Neural cell (in vitro differentiated cells): ENCODE results near the gene SNTA1. TPM values are rescaled to one million over a fixed set of nuclear protein-coding genes. Genes with fewer than 3 reads are reported as not detected.

Source experiments
- H2AFZ ChIP-seq: fragments of 200-600, 300-800 bp; sonication (generic), shearing (Covaris generic); 2 replicates; pipeline ENCODE4 v1.6.0; 2014; ENCODE audit warnings: low read depth, mild to moderate bottlenecking, antibody characterized with exemption, low read length, moderate library complexity
- H3F3A ChIP-seq: fragments of 200-600 bp; shearing (Covaris generic); 2 replicates; pipeline ENCODE4 v1.6.1; 2016; ENCODE audit warnings: mild to moderate bottlenecking, moderate library complexity, mixed read lengths, antibody characterized with exemption, low read length; ENCODE audit not compliant: insufficient read depth, poor library complexity, severe bottlenecking
- H3K27ac ChIP-seq: fragments of 200-600, 300-800 bp; sonication (generic), shearing (Covaris generic); 2 replicates; pipeline ENCODE4 v1.5.1; 2014; ENCODE audit warnings: mild to moderate bottlenecking, low read length, moderate library complexity
- H3K27me3 ChIP-seq: fragments of 300-800, 200-600 bp; sonication (generic), shearing (Covaris generic); 2 replicates; pipeline ENCODE4 v1.6.0; 2014; ENCODE audit warnings: mild to moderate bottlenecking, low read depth, low read length, moderate library complexity; ENCODE audit not compliant: insufficient read depth
- H3K36me3 ChIP-seq: fragments of 300-800, 200-600 bp; sonication (generic), shearing (Covaris generic); 2 replicates; pipeline ENCODE4 v1.5.1; 2014; ENCODE audit warnings: mild to moderate bottlenecking, antibody characterized with exemption, low read length, moderate library complexity; ENCODE audit not compliant: insufficient read depth
- H3K4me2 ChIP-seq: fragments of 300-800, 200-600 bp; sonication (generic), shearing (Covaris generic); 2 replicates; pipeline ENCODE4 v1.6.0; 2014; ENCODE audit warnings: mild to moderate bottlenecking, low read length
- H3K4me3 ChIP-seq: fragments of 300-800, 200-600 bp; sonication (generic), shearing (Covaris generic); 2 replicates; pipeline ENCODE4 v1.5.1; 2014; ENCODE audit warnings: mild to moderate bottlenecking, low read length, moderate library complexity
- H3K79me2 ChIP-seq: fragments of 200-600 bp; shearing (Covaris generic); replicated peaks from 2 replicates; pipeline ENCODE4 v1.6.0; 2014; ENCODE audit warnings: mild to moderate bottlenecking, low read length, moderate library complexity; ENCODE audit not compliant: insufficient read depth
- H3K9ac ChIP-seq: fragments of 300-800, 200-600 bp; sonication (generic), shearing (Covaris generic); 2 replicates; pipeline ENCODE4 v1.6.1; 2016; ENCODE audit warnings: mild to moderate bottlenecking, low read length, mixed read lengths
- H3K9me2 ChIP-seq: fragments of 200-600 bp; shearing (Covaris generic); 2 replicates; pipeline ENCODE4 v1.6.1; 2016; ENCODE audit warnings: mild to moderate bottlenecking, low read length, mixed read lengths; ENCODE audit not compliant: insufficient read depth
- H3K9me3 ChIP-seq: fragments of 200-600, 300-800 bp; sonication (generic), shearing (Covaris generic); 2 replicates; pipeline ENCODE4 v1.6.1; 2016; ENCODE audit warnings: mild to moderate bottlenecking, mixed run types, low read length, moderate library complexity, mixed read lengths
- H4K20me1 ChIP-seq: fragments of 200-600 bp; shearing (Covaris generic); 2 replicates; pipeline ENCODE4 v1.6.1; 2016; ENCODE audit warnings: mild to moderate bottlenecking, mixed run types; ENCODE audit not compliant: insufficient read depth
- CTCF ChIP-seq: fragments of 450-650 bp; IDR thresholded peaks from 2 replicates; pipeline ENCODE4 v1.5.1; 2014; ENCODE audit warnings: antibody characterized with exemption, mild to moderate bottlenecking, moderate library complexity; ENCODE audit not compliant: poor library complexity, severe bottlenecking
- EP300 ChIP-seq: fragments of 450-650 bp; conservative IDR thresholded peaks from 2 replicates; pipeline ENCODE4 v1.6.1; 2014; ENCODE audit warnings: antibody characterized with exemption, mild to moderate bottlenecking, moderate library complexity; ENCODE audit not compliant: poor library complexity, severe bottlenecking
- EZH2 ChIP-seq: fragments of 200-600, 300-800 bp; shearing (Covaris generic), sonication (generic); IDR thresholded peaks from 2 replicates; pipeline ENCODE4 v1.6.1; 2014; ENCODE audit warnings: antibody characterized with exemption, low read length, borderline replicate concordance, mild to moderate bottlenecking; ENCODE audit not compliant: insufficient read depth, poor library complexity, severe bottlenecking
- MXI1 ChIP-seq: fragments of 450-650 bp; conservative IDR thresholded peaks from 2 replicates; pipeline ENCODE4 v1.6.1; 2014; ENCODE audit warnings: antibody characterized with exemption, mild to moderate bottlenecking; ENCODE audit not compliant: poor library complexity, severe bottlenecking
- POLR2AphosphoS5 ChIP-seq: IDR thresholded peaks from 2 replicates; pipeline ENCODE4 v1.6.1; 2012
- RAD21 ChIP-seq: fragments of 450-650 bp; conservative IDR thresholded peaks from 2 replicates; pipeline ENCODE4 v1.6.1; 2014; ENCODE audit warnings: antibody characterized with exemption, mild to moderate bottlenecking, moderate library complexity
- REST ChIP-seq: IDR thresholded peaks from 2 replicates; pipeline ENCODE4 v1.6.1; 2012; ENCODE audit warnings: borderline replicate concordance
- SMC3 ChIP-seq: fragments of 450-650 bp; conservative IDR thresholded peaks from 2 replicates; pipeline ENCODE4 v1.6.1; 2014; ENCODE audit warnings: antibody characterized with exemption, mild to moderate bottlenecking, moderate library complexity; ENCODE audit not compliant: poor library complexity
- TAF1 ChIP-seq: IDR thresholded peaks from 2 replicates; pipeline ENCODE4 v1.6.1; 2012; ENCODE audit warnings: low read depth
- polyA plus RNA-seq: library from polyadenylated mRNA; depleted of rRNA; stranded (reverse); fragments of >200 nt; gene quantifications from 2 replicates; pipeline ENCODE4 v1.2.3, GENCODE V29; 2014

The SNTA1 gene
- polyA plus RNA-seq, 1 donor from 2014 or later = 7.2 TPM

GRCh38 chr20:33373735-33374605 is 69.6 kb downstream of the SNTA1 start:
- H3K9me3 ChIP-seq = no peaks in the 10 kb centered on the region
- TF ChIP-seq TAF1 (no peak), MXI1 (no peak), EZH2 (no peak), CTCF (no peak), EP300 (no peak), POLR2AphosphoS5 (no peak), SMC3 (no peak), REST (no peak), RAD21 (no peak)
- H3F3A ChIP-seq = no peaks in the 10 kb centered on the region
- H3K9ac ChIP-seq = no peak overlapping the region
- H3K4me2 ChIP-seq = no peak overlapping the region
- no peaks in the 10 kb centered on the region for H4K20me1 ChIP-seq
- no peaks in the 10 kb centered on the region for H3K9me2 ChIP-seq
- no peak overlapping the region for H2AFZ ChIP-seq
- H3K79me2 ChIP-seq = no peaks in the 10 kb centered on the region
- H3K27me3 ChIP-seq = no peaks in the 10 kb centered on the region
- H3K36me3 ChIP-seq = peaks cover 7% of the 10 kb centered on the region
- no peak overlapping the region for H3K27ac ChIP-seq
- H3K4me3 ChIP-seq = no peak overlapping the region

GRCh38 chr20:33372993-33373441 is 70.5 kb downstream of the SNTA1 start:
- no peaks in the 10 kb centered on the region for H4K20me1 ChIP-seq
- no peaks in the 10 kb centered on the region for H3F3A ChIP-seq
- H3K27ac ChIP-seq = no peak overlapping the region
- no peak overlapping the region for H3K4me3 ChIP-seq
- TF ChIP-seq POLR2AphosphoS5 = no peak
- no peak for TF ChIP-seq EZH2
- TF ChIP-seq EP300 = no peak
- no peak for TF ChIP-seq MXI1
- TF ChIP-seq RAD21 = no peak
- no peak for TF ChIP-seq CTCF
- H3K9me2 ChIP-seq = no peaks in the 10 kb centered on the region
- no peaks in the 10 kb centered on the region for H3K79me2 ChIP-seq
- H3K9me3 ChIP-seq = no peaks in the 10 kb centered on the region
- no peaks in the 10 kb centered on the region for H3K27me3 ChIP-seq
- no peak overlapping the region for H2AFZ ChIP-seq
- no peak overlapping the region for H3K4me2 ChIP-seq
- peaks cover 9% of the 10 kb centered on the region for H3K36me3 ChIP-seq
- no peak overlapping the region for H3K9ac ChIP-seq
